NCI-H1694 treated with DMSO at 0.1 percent for 48 hours (cell line): ENCODE data around the gene HBQ1.
"Not testable (repeated sequence)": the region's sequence is repeated elsewhere in the genome, so short reads cannot be mapped to it uniquely, and the experiment has no call there.

Experiments used
- DNase-seq: peaks from one replicate; lab custom pipeline; 2025; lab: John Stamatoyannopoulos, UW

Gene HBQ1

GRCh38 chr16:211631-212180 is 31.4 kb downstream of the HBQ1 start:
- not testable (repeated sequence) for DNase-seq

- DNase-seq = no peak
Observed at GRCh38 chr16:212999-213398, 32.7 kb downstream of the HBQ1 start.

GRCh38 chr16:220021-220420 is 39.8 kb downstream of the HBQ1 start:
- DNase-seq = no peak

GRCh38 chr16:228151-228851 is 48.0 kb downstream of the HBQ1 start:
- DNase-seq = no peak

GRCh38 chr16:228852-229730 is 48.8 kb downstream of the HBQ1 start, which contains the start of gene LUC7L:
Gene LUC7L (minus strand): TSS chr16:229449. CDS start chr16:229339, 110 bp downstream.
- DNase-seq = peak; percentile 68

- no peak for DNase-seq
Observed at GRCh38 chr16:229731-230281, 49.5 kb downstream of the HBQ1 start.

- not testable (repeated sequence) for DNase-seq
Observed at GRCh38 chr16:230351-230750, 50.1 kb downstream of the HBQ1 start.
